Ramos (cell line): ENCODE data around the gene HES5.

Source experiments
- in situ Hi-C: fragments of 300-500 bp; cut with MboI; formaldehyde crosslinking; loops from one replicate; pipeline ENCODE4 v1.14.3; 2022; ENCODE audit warnings: low sequenced_read_pairs; ENCODE audit not compliant: unreplicated experiment

HES5 gene

GRCh38 chr1:2517966-2518365 is 12.1 kb downstream of the HES5 start:
- in situ Hi-C loops = no loop called here

- in situ Hi-C loops = no loop called here
These were observed 13.1 kb downstream of the HES5 start for GRCh38 chr1:2516946-2517345.

- in situ Hi-C loops = no loop called here
These were observed 13.9 kb downstream of the HES5 start for GRCh38 chr1:2516124-2516523.

- in situ Hi-C loops = no loop called here
These were observed 14.3 kb downstream of the HES5 start for GRCh38 chr1:2515763-2516080.

- in situ Hi-C loops = no loop called here
These were observed 14.9 kb downstream of the HES5 start for GRCh38 chr1:2514863-2515762.

GRCh38 chr1:2513939-2514652 is 16.0 kb downstream of the HES5 start:
- in situ Hi-C loops = no loop called here

GRCh38 chr1:2512862-2513421 is 17.1 kb downstream of the HES5 start:
- in situ Hi-C loops = no loop called here

- in situ Hi-C loops = no loop called here
These were observed 19.5 kb downstream of the HES5 start for GRCh38 chr1:2510366-2511155.

- in situ Hi-C loops = no loop called here
These were observed 20.5 kb downstream of the HES5 start for GRCh38 chr1:2509589-2509988.

GRCh38 chr1:2508751-2509150 is 21.3 kb downstream of the HES5 start:
- in situ Hi-C loops = no loop called here

GRCh38 chr1:2508180-2508579 is 21.9 kb downstream of the HES5 start:
- in situ Hi-C loops = no loop called here

GRCh38 chr1:2507744-2508155 is 22.3 kb downstream of the HES5 start:
- in situ Hi-C loops = no loop called here

- in situ Hi-C loops = no loop called here
These were observed 23.0 kb downstream of the HES5 start for GRCh38 chr1:2506901-2507565.

- in situ Hi-C loops = no loop called here
These were observed 23.8 kb downstream of the HES5 start for GRCh38 chr1:2506007-2506860.

GRCh38 chr1:2505461-2505994 is 24.5 kb downstream of the HES5 start:
- in situ Hi-C loops = no loop called here

- in situ Hi-C loops = no loop called here
These were observed 25.2 kb downstream of the HES5 start for GRCh38 chr1:2504949-2505272.

GRCh38 chr1:2504225-2504948 is 25.7 kb downstream of the HES5 start:
- in situ Hi-C loops = no loop called here

GRCh38 chr1:2503554-2504224 is 26.4 kb downstream of the HES5 start:
- in situ Hi-C loops = no loop called here
